Hematopoietic multipotent progenitor cell treated with erythropoietin and hydrocortisone succinate and interleukin-3 and kit ligand, for 17 days (in vitro differentiated cells): Measurements from ENCODE around the gene CPA3.

ENCODE experiments used
- DNase-seq: peaks from one replicate; pipeline ENCODE4 v3.0.0-alpha.2; 2015; ENCODE audit warnings: low spot score

Gene CPA3

GRCh38 chr3:148865049-148865448 is at the start of gene CPA3:
CPA3 (plus strand) TSS chr3:148865296; CDS start chr3:148865308, 12 bp downstream.
- DNase-seq: no peak

- no peak for DNase-seq
Observed at GRCh38 chr3:148815316-148816110, 49.6 kb upstream of the CPA3 start.

GRCh38 chr3:148816427-148816826 is 48.7 kb upstream of the CPA3 start:
- DNase-seq: no peak

- DNase-seq: no peak
Observed at GRCh38 chr3:148816981-148817525, 48.0 kb upstream of the CPA3 start.

GRCh38 chr3:148820361-148821245 is 44.5 kb upstream of the CPA3 start:
- no peak for DNase-seq

- DNase-seq: no peak
Observed at GRCh38 chr3:148823026-148823425, 42.1 kb upstream of the CPA3 start.

- DNase-seq: no peak
Observed at GRCh38 chr3:148825476-148825875, 39.6 kb upstream of the CPA3 start.

- no peak for DNase-seq
Observed at GRCh38 chr3:148827585-148827984, 37.5 kb upstream of the CPA3 start, which contains the start of gene CPB1. CPB1 (plus strand) TSS chr3:148827811; CDS start chr3:148827824, 13 bp downstream.

GRCh38 chr3:148828136-148828690 is 36.9 kb upstream of the CPA3 start:
- no peak for DNase-seq

- DNase-seq: no peak
Observed at GRCh38 chr3:148829926-148830325, 35.2 kb upstream of the CPA3 start.

GRCh38 chr3:148833223-148833622 is 31.9 kb upstream of the CPA3 start:
- DNase-seq: no peak

- DNase-seq: no peak
Observed at GRCh38 chr3:148839805-148840204, 25.3 kb upstream of the CPA3 start.

- DNase-seq: no peak
Observed at GRCh38 chr3:148840451-148840850, 24.6 kb upstream of the CPA3 start.

- no peak for DNase-seq
Observed at GRCh38 chr3:148845756-148846395, 19.2 kb upstream of the CPA3 start.

- DNase-seq: no peak
Observed at GRCh38 chr3:148847351-148847750, 17.7 kb upstream of the CPA3 start.

GRCh38 chr3:148848410-148848809 is 16.7 kb upstream of the CPA3 start:
- DNase-seq: no peak

- DNase-seq: no peak
Observed at GRCh38 chr3:148852271-148852992, 12.7 kb upstream of the CPA3 start.

GRCh38 chr3:148853076-148853475 is 12.0 kb upstream of the CPA3 start:
- no peak for DNase-seq

- DNase-seq: no peak
Observed at GRCh38 chr3:148854061-148854460, 11.0 kb upstream of the CPA3 start.

GRCh38 chr3:148856384-148856783 is 8.7 kb upstream of the CPA3 start:
- DNase-seq: no peak

- no peak for DNase-seq
Observed at GRCh38 chr3:148857316-148857715, 7.8 kb upstream of the CPA3 start.
